Stomach (tissue), 4 donors: ENCODE measurements around the gene COL23A1.

Source experiments
- EP300 ChIP-seq: sonication (generic); formaldehyde crosslinking; IDR thresholded peaks from one replicate; pipeline ENCODE4 v1.6.1; 2017; ENCODE audit warnings: antibody characterized with exemption
- POLR2A ChIP-seq, 4 donors: fragments of 450-650 bp; IDR thresholded peaks; one replicate each; pipeline ENCODE4 v1.6.1; 2016; ENCODE audit warnings: antibody characterized with exemption in 4 of 4, control low read depth in 2 of 4, mild to moderate bottlenecking in 1 of 4, moderate library complexity in 1 of 4
- POLR2AphosphoS5 ChIP-seq, 3 donors: sonication (generic); formaldehyde crosslinking; IDR thresholded peaks; one replicate each; pipeline ENCODE4 v1.6.1; 2016; ENCODE audit warnings: antibody characterized with exemption in 3 of 3
- TF ChIP-seq, protein P1 (sequence below), 7 experiments: fragments of 450-650 bp in 4 of 7; fragments of 200-600 bp in 3 of 7; sonication (generic) in 3 of 7; IDR thresholded peaks; one replicate each; pipeline ENCODE4 v1.5.1; 2016 to 2019; ENCODE audit warnings: antibody characterized with exemption in 7 of 7, control low read depth in 2 of 7, mild to moderate bottlenecking in 1 of 7

- TF ChIP-seq, protein P1, sequence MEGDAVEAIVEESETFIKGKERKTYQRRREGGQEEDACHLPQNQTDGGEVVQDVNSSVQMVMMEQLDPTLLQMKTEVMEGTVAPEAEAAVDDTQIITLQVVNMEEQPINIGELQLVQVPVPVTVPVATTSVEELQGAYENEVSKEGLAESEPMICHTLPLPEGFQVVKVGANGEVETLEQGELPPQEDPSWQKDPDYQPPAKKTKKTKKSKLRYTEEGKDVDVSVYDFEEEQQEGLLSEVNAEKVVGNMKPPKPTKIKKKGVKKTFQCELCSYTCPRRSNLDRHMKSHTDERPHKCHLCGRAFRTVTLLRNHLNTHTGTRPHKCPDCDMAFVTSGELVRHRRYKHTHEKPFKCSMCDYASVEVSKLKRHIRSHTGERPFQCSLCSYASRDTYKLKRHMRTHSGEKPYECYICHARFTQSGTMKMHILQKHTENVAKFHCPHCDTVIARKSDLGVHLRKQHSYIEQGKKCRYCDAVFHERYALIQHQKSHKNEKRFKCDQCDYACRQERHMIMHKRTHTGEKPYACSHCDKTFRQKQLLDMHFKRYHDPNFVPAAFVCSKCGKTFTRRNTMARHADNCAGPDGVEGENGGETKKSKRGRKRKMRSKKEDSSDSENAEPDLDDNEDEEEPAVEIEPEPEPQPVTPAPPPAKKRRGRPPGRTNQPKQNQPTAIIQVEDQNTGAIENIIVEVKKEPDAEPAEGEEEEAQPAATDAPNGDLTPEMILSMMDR (IDR thresholded peaks at IDR 0.05) = no peak
- TF ChIP-seq EP300 (no peak), POLR2AphosphoS5 (IDR thresholded peaks at IDR 0.05) (no peak), POLR2A (IDR thresholded peaks at IDR 0.05) (no peak)
These were observed 266.7 kb downstream of the COL23A1 start for GRCh38 chr5:178323541-178323865.
